GM19468 (cell line): ENCODE data around the gene PRR4.

Experiments
- ATAC-seq: cut with Tn5 transposase; IDR thresholded peaks from one replicate; pipeline ENCODE4 v1.9.1; 2021; ENCODE audit warnings: mild to moderate bottlenecking, moderate library complexity, moderate number of reproducible peaks; ENCODE audit not compliant: unreplicated experiment; ENCODE audit errors: extremely low read depth

Gene PRR4, protein sequence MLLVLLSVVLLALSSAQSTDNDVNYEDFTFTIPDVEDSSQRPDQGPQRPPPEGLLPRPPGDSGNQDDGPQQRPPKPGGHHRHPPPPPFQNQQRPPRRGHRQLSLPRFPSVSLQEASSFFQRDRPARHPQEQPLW

DNA sequence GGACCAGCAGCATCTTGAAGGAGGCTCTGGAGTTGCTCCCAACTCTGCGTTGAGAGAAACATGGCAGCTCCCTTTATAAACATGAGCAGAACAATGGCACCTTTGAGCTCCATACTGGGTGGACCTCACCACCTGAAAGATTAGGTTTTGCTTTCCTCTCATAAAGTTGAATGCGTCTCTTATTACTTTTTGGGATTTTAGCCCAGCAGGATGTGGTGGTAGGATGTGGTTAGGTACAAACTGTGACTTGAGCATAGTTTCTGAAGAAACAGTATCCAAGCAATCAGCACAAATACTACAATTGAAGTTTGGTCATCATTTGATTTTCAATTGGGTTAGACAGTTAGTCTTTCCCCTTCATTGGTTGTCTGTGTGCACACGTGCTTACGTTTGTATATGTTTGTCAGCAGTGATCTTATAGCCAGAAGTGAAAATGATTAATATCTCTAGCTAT lies at the start of gene PRR4:
Gene PRR4, minus strand, starts transcription at position 51 of the 454 bp plus-strand sequence. Its CDS starts 38 bp downstream, at position 13.
- no peak for ATAC-seq

DNA sequence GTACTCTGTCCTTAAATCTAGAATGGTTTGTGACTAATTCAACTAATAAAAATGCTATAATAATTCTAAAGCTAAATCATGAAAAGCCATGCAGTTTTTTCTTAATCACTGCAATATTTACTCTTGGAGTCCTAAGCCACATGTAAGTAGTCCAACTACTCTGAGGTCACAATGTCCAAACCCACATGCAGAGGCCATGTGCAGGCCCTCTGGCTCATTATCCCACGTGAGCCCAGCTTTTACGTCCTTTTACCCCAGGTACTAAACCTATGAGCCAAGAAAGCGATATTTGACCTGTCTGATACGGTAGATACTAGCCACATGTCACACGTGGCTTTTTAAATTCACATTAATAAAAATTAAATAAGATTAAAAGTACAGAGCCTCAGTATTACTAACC lies 47.6 kb upstream of the PRR4 start:
- no peak for ATAC-seq

- no peak for ATAC-seq
These were observed 42.7 kb upstream of the PRR4 start for GRCh38 chr12:10891937-10892336.

- ATAC-seq = no peak
These were observed 40.0 kb upstream of the PRR4 start for GRCh38 chr12:10889226-10889625.

DNA sequence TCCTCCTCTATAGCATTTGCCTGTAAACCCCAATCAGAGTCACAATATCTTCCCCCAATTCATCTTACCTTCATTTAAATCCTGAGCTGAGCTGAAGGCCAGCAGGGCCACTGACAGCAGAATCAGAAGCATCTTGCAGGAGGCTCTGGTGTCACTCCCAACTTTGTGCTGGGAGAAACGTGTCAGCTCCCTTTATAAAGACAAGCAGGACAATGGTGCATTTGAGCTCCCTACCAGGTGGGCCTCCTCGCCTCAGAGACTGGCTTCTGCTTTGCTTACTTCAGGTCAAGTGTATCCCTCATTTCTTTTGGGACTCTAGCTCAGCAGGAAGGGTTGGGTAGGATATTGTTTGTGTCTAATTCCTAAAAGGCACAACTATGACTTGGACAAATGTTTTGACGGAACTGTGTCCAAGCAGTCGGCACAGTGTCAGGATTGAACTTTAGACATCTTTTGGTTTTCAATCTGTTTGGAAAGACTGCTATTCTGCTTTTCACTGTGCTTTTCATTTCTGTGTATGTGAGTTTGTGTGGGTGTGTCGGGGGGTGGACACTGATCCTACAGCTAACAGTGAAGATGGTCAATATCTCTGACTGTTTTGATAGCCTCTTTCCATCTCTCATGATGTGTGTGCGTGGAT lies 34.9 kb upstream of the PRR4 start, which contains the start of gene PRH1:
Gene PRH1, minus strand, starts transcription at position 170 of the 640 bp plus-strand sequence. Its CDS starts 38 bp downstream, at position 132.
- ATAC-seq = no peak

- no peak for ATAC-seq
These were observed 24.1 kb upstream of the PRR4 start for GRCh38 chr12:10873378-10873777.

GRCh38 chr12:10867381-10867780 lies 18.1 kb upstream of the PRR4 start:
- no peak for ATAC-seq

- no peak for ATAC-seq
These were observed 14.4 kb upstream of the PRR4 start for GRCh38 chr12:10863512-10864218.

DNA sequence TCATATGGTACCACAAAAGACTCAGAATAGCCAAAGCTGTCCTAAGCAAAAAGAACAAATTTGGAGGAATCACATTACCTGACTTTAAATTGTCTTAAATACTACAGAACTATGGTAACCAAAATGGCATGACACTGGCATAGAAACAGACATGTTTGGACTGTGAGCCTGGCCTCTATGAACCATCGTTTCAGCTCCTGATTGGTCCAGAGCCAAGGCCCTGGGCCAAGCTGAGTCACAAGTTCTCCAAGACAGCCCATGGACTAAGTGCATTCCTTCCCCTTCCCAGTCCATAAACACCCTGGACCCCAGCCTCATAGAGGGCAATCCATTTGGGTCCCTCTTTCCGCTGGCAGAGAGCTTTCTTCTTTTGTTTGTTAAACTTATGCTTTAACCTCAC lies 12.1 kb upstream of the PRR4 start:
- ATAC-seq = no peak

DNA sequence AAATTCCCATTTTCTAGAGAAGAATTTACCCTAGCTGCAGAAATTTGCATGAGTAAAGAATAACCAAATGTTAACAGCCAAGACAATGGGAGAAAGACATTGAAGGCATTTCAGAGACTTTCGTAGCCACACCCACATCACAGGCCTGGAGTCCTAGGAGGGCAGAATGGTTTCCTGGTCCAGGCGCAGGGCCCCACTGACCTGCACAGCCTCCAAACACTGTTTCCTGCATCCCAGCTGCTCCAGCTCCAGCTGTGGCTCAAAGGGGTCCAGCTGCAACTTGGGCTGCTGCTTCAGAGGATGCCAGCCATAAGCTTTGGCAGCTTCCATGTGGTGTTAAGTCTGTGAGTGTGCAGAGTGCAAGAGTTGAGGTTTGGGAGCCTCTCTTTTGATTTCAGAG lies 6.5 kb upstream of the PRR4 start:
- ATAC-seq = no peak

DNA sequence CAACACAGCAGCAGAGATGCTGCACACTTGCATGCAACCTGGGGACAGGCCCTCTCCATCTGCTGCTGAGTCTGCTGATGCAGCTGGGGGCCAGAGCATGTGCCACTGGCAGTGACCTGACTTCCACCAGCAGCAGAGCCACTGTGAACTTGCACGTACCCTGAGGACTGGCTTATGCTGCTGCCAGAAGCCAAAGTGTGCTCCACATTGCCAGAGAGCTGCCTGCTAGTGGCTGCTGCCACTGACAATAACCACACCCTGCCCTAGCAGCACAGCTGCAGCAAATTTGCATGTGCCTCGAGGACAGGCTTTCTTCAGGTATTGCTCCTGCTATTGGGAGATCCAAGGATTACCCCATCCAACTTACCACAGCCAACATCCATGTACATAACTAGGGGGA lies 4.5 kb upstream of the PRR4 start:
- ATAC-seq = no peak

DNA sequence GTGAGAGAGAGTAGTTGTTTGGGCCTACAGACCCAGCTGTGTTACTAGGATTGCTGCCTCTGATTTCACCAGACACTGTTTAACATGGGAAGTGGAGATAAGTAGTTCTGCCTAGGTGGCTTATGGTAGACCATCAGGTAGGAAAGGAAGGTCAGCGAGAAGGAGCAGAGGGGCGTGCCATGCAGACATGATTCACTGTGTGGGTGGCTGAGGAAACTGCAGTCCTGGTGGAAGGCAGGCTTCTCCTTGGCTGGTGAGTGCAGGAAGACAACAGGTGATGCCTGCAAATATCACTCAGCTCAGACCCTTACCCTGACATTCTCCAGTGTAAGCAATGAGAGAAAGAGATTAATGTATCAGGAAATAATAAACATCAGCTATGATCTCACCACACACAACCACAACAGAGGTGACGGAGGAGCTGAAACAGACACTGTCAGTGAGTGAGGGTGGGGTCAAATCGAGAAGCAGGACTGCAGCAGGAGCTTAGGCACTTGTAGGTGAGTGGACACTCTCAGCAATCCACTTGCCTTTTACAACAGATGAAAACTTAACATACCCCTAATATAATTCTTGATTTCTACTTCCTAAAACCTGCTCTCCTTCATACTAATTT lies 2.1 kb upstream of the PRR4 start:
- no peak for ATAC-seq

GRCh38 chr12:10847744-10848143 lies 1.5 kb downstream of the PRR4 start:
- no peak for ATAC-seq

DNA sequence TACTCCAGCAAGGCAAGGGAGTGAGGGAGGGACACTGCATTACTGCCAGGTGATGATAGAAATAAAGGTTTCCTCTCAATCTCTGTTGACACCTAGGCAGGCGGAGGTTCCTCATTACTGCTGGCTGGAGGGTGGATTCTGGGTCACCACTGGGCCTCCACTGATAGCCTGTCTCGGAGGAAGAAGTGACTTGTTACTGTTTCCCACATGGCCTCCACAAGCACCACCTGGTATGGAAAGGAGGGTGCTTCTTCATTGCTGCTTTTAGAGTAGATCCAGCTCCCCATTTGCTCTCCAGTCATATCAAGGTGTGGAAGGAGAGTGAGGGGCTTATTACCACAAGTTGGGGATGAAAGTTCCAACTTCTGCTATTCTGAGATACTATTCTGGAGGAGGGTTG lies 6.4 kb downstream of the PRR4 start:
- no peak for ATAC-seq

DNA sequence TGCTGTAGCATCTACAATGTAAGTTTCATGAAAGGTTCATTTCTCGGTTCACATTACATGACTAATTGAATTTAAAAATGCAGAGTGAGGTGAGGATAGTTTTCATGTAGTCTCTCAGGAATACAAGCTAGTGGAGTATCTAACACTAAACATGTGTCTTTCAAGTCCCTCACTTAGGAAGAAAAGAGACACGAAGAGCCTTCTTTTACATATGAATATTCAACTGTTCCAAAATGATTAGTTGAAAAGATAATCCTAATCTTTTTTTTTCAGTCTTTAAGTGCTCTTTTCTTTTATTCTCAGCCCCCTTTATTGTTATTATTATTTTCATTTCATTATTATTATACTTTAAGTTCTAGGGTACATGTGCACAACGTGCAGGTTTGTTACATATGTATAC lies 10.8 kb downstream of the PRR4 start:
- no peak for ATAC-seq

- no peak for ATAC-seq
These were observed 19.3 kb downstream of the PRR4 start for GRCh38 chr12:10829994-10830393.

DNA sequence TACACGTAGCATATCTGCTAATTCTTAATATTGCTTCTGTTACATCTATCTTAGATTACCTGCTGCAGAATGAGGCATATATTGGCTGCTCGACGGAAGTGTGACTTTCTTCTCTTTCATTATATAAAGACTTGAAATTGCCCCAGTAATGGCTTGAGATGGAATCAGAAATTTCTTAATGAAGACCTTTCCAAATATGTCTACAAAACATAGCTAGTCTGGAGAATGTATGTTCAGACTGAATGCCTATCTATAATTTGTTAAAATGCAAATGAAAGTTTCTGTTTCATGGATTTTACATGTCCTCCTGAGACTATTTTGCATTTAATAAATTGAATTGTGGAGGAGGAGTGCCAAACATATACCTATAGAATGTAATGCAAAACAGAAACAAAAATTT lies 23.0 kb downstream of the PRR4 start, which contains the start of gene TAS2R10:
Gene TAS2R10, minus strand, starts transcription at position 101 of the 400 bp plus-strand sequence. Its CDS starts 89 bp downstream, at position 12.
- no peak for ATAC-seq

- ATAC-seq = no peak
These were observed 24.3 kb downstream of the PRR4 start for GRCh38 chr12:10824957-10825356.

DNA sequence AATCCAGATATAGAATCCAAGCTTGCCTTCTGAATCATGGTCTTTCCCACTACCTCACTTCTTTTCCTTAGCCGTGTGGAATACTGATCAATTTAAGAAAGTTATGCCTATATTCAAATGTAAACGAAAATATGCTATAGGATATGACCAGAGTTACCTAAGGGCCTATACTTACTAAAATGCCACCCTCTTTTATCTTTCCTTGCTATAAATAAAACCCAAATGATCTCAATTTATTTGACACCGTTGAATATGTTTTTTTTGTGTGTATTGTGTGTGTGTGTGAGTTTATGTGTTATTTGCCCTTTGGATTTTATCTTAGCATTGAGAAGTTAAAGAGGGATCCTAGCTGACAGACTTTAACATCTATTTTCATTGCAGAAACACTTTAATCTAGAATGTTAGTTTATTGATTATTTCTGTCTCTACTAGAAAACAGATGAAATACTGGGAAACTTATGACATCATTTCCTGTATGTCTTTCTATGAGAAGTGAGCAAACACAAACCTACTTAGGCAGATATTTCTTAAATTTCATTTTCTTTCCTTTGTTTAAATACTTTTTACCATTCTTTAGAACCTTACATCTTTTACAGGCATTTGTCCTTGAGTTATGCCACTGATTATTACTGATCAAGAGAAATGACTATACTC lies 37.3 kb downstream of the PRR4 start:
- no peak for ATAC-seq

GRCh38 chr12:10810068-10810467 lies 39.2 kb downstream of the PRR4 start, which contains the start of gene TAS2R9:
TAS2R9 (minus strand) TSS chr12:10810168; CDS start chr12:10810075, 93 bp downstream.
- ATAC-seq = no peak
